Forelimb muscle (tissue), 1 donor: ENCODE results near the gene CCDC158. TPM values are rescaled to one million over a fixed set of nuclear protein-coding genes. Genes with fewer than 3 reads are reported as not detected.
"Not testable (repeated sequence)": the region's sequence is repeated elsewhere in the genome, so short reads cannot be mapped to it uniquely, and the experiment has no call there.

Experiments
- DNase-seq: peaks from one replicate; pipeline ENCODE4 v3.0.0-alpha.2; 2013; ENCODE audit warnings: low read depth
- polyA plus RNA-seq: library from polyadenylated mRNA; unstranded; fragments of 120-200 nt; gene quantifications from one replicate; pipeline ENCODE4 v1.2.1, GENCODE V29; 2013; ENCODE audit not compliant: insufficient read length

CCDC158 gene
- polyA plus RNA-seq, 1 donor = 0.75 TPM

- DNase-seq = no peak
Measured at GRCh38 chr4:76373919-76374552, 46.9 kb downstream of the CCDC158 start.

GRCh38 chr4:76366737-76367136, 54.2 kb downstream of the CCDC158 start:
- no peak for DNase-seq

GRCh38 chr4:76365636-76366035, 55.3 kb downstream of the CCDC158 start:
- DNase-seq = no peak

- DNase-seq = no peak
Measured at GRCh38 chr4:76364763-76365162, 56.2 kb downstream of the CCDC158 start.

- DNase-seq = no peak
Measured at GRCh38 chr4:76363556-76364290, 57.2 kb downstream of the CCDC158 start.

GRCh38 chr4:76361689-76362412, 59.1 kb downstream of the CCDC158 start:
- no peak for DNase-seq

GRCh38 chr4:76359881-76360466, 61.0 kb downstream of the CCDC158 start:
- not testable (repeated sequence) for DNase-seq

GRCh38 chr4:76357981-76358380, 63.0 kb downstream of the CCDC158 start:
- DNase-seq = no peak

- no peak for DNase-seq
Measured at GRCh38 chr4:76354517-76355473, 66.1 kb downstream of the CCDC158 start.

- DNase-seq = no peak
Measured at GRCh38 chr4:76342803-76343202, 78.1 kb downstream of the CCDC158 start.

GRCh38 chr4:76342191-76342590, 78.8 kb downstream of the CCDC158 start:
- DNase-seq = no peak

GRCh38 chr4:76341063-76341462, 79.9 kb downstream of the CCDC158 start:
- DNase-seq = no peak

- no peak for DNase-seq
Measured at GRCh38 chr4:76339364-76339763, 81.6 kb downstream of the CCDC158 start.

GRCh38 chr4:76334885-76335284, 86.1 kb downstream of the CCDC158 start:
- no peak for DNase-seq

GRCh38 chr4:76326515-76326914, 94.4 kb downstream of the CCDC158 start:
- no peak for DNase-seq

- DNase-seq = no peak
Measured at GRCh38 chr4:76325072-76325471, 95.9 kb downstream of the CCDC158 start.

- DNase-seq = no peak
Measured at GRCh38 chr4:76322236-76322635, 98.7 kb downstream of the CCDC158 start.

GRCh38 chr4:76316131-76316530, 104.8 kb downstream of the CCDC158 start:
- no peak for DNase-seq

- DNase-seq = no peak
Measured at GRCh38 chr4:76315267-76315918, 105.5 kb downstream of the CCDC158 start.

- no peak for DNase-seq
Measured at GRCh38 chr4:76313547-76313946, 107.4 kb downstream of the CCDC158 start.

- DNase-seq = no peak
Measured at GRCh38 chr4:76312457-76312856, 108.5 kb downstream of the CCDC158 start.
